K562 (cell line): ENCODE measurements around the gene C2orf76. TPM values are rescaled to one million over a fixed set of nuclear protein-coding genes. Genes with fewer than 3 reads are reported as not detected.

Experiments used
- ATAC-seq: fragments of 200-7000 bp; cut with Tn5 transposase; 3 replicates; pipeline ENCODE4 v1.9.1; 2020; ENCODE audit warnings: moderate library complexity
- BruUV-seq: library from RNA; stranded (reverse); fragments of 400-500 nt; replicated peaks from 2 replicates; lab custom pipeline; 2021; lab: Mats Ljungman, UMichigan
- CTCF ChIA-PET: fragments of 300-600 bp; formaldehyde crosslinking; extraction: SDS; loops from one replicate; lab custom pipeline; 2021; ENCODE audit warnings: low intra/inter-chr PET ratio; lab: Yijun Ruan, JAX
- POLR2A ChIA-PET: fragments of 300-600, 350-650 bp; sonication (Branson Sonifier 250); formaldehyde crosslinking; extraction: SDS; loops from one replicate; lab custom pipeline; 2021; ENCODE audit warnings: antibody characterized with exemption, inconsistent platforms; lab: Yijun Ruan, JAX
- DNase-seq, 4 experiments: peaks; one replicate each; pipeline versions ENCODE4 v3.0.0 to v3.0.0-alpha.2; 2011 to 2018; ENCODE audit warnings: low spot score in 3 of 4, mixed read lengths in 3 of 4; ENCODE audit errors: extremely low read depth in 1 of 4
- FAIRE-seq: peaks from 2 replicates; lab custom pipeline; 2011; peaks lifted over from hg19 to GRCh38; lab: Jason Lieb, UNC
- H2AFZ ChIP-seq: 2 replicates; pipeline ENCODE4 v1.6.0; 2011; ENCODE audit warnings: low read depth, low read length, control low read depth, inconsistent platforms
- H3K27ac ChIP-seq: fragments of 200-600 bp; 3 replicates; pipeline ENCODE4 v1.8.0; 2011; ENCODE audit warnings: low read depth, mild to moderate bottlenecking, control low read depth, inconsistent platforms, low read length, moderate library complexity, mixed read lengths; ENCODE audit errors: extremely low read depth
- H3K27me3 ChIP-seq, 2 experiments: fragments of 300-600 bp in 1 of 2; 2 replicates in 1 of 2; 3 replicates in 1 of 2; pipeline versions ENCODE4 v1.6.0 to v1.8.0; 2011; ENCODE audit warnings: inconsistent platforms in 2 of 2, low read length in 2 of 2, mild to moderate bottlenecking in 1 of 2, mixed read lengths in 1 of 2, moderate library complexity in 1 of 2; ENCODE audit not compliant: control insufficient read depth in 2 of 2, insufficient read depth in 2 of 2
- H3K36me3 ChIP-seq: fragments of 300-600 bp; 3 replicates; pipeline ENCODE4 v1.8.0; 2011; ENCODE audit warnings: mild to moderate bottlenecking, low read length, inconsistent platforms; ENCODE audit not compliant: control insufficient read depth, insufficient read depth
- H3K4me1 ChIP-seq, 2 experiments: fragments of 200-600 bp in 1 of 2; replicated peaks in 1 of 2; 2 replicates in 1 of 2; 3 replicates in 1 of 2; pipeline versions ENCODE4 v1.5.1 to v1.8.0; 2011; ENCODE audit warnings: inconsistent platforms in 2 of 2, low read length in 2 of 2, mild to moderate bottlenecking in 1 of 2, mixed read lengths in 1 of 2, moderate library complexity in 1 of 2; ENCODE audit not compliant: control insufficient read depth in 2 of 2, insufficient read depth in 2 of 2
- H3K4me2 ChIP-seq: 2 replicates; pipeline ENCODE4 v1.6.1; 2011; ENCODE audit warnings: low read length, control low read depth, inconsistent platforms, mixed read lengths; ENCODE audit not compliant: insufficient read depth
- H3K4me3 ChIP-seq: fragments of 200-600 bp; sonication (generic), shearing (Covaris generic); 2 replicates; pipeline ENCODE4 v1.5.1; 2016; ENCODE audit warnings: control low read depth, inconsistent platforms
- H3K79me2 ChIP-seq: fragments of 200-600 bp; 3 replicates; pipeline ENCODE4 v1.8.0; 2011; ENCODE audit warnings: low read length, inconsistent platforms; ENCODE audit not compliant: control insufficient read depth, insufficient read depth
- H3K9ac ChIP-seq, 2 experiments: 2 replicates each; pipeline versions ENCODE4 v1.6.0 to v1.6.1; 2011; ENCODE audit warnings: low read depth in 2 of 2, low read length in 2 of 2, control low read depth in 1 of 2, inconsistent platforms in 1 of 2, mild to moderate bottlenecking in 1 of 2, mixed read lengths in 1 of 2; ENCODE audit not compliant: insufficient read depth in 1 of 2
- H3K9me1 ChIP-seq: one replicate; pipeline ENCODE4 v1.6.0; 2011; ENCODE audit warnings: inconsistent platforms, mild to moderate bottlenecking, low read length, moderate library complexity; ENCODE audit not compliant: control insufficient read depth, insufficient read depth
- H3K9me3 ChIP-seq: replicated peaks from 2 replicates; pipeline ENCODE4 v1.5.1; 2011; ENCODE audit warnings: low read depth, low read length, inconsistent platforms; ENCODE audit not compliant: control insufficient read depth, insufficient read depth
- H4K20me1 ChIP-seq: replicated peaks from 2 replicates; pipeline ENCODE4 v1.6.1; 2011; ENCODE audit warnings: low read length, inconsistent platforms, mixed read lengths; ENCODE audit not compliant: control insufficient read depth, insufficient read depth
- CREB1 ChIP-seq, 2 experiments: sonication (generic) in 1 of 2; formaldehyde crosslinking in 1 of 2; IDR thresholded peaks; 2 replicates each; pipeline versions ENCODE4 v1.6.1 to v1.8.0; 2012 to 2022; ENCODE audit warnings: inconsistent platforms in 1 of 2, mild to moderate bottlenecking in 1 of 2, missing genetic modification reagents in 1 of 2, moderate library complexity in 1 of 2
- FOXK2 ChIP-seq, 2 experiments: fragments of 450-650 bp; IDR thresholded peaks in 1 of 2; conservative IDR thresholded peaks in 1 of 2; 2 replicates each; pipeline ENCODE4 v1.6.1; 2016; ENCODE audit warnings: low read depth in 2 of 2, mild to moderate bottlenecking in 1 of 2
- GABPA ChIP-seq: fragments of 200-800 bp; sonication (Bioruptor generic); conservative IDR thresholded peaks from 2 replicates; pipeline ENCODE4 v1.6.1; 2016; ENCODE audit warnings: low read depth, missing genetic modification characterization, missing compliant biosample characterization
- HSF4 ChIP-seq: fragments of 250-450 bp; sonication (Bioruptor Pico); IDR thresholded peaks from 2 replicates; pipeline ENCODE4 v2.1.2; 2022; ENCODE audit warnings: mild to moderate bottlenecking, moderate library complexity, borderline replicate concordance
- KDM4B ChIP-seq, 2 experiments: fragments of 450-650 bp in 1 of 2; sonication (generic) in 1 of 2; IDR thresholded peaks; 2 replicates each; pipeline ENCODE4 v1.6.1; 2016 to 2017; ENCODE audit warnings: borderline replicate concordance in 2 of 2, antibody characterized with exemption in 1 of 2, low read depth in 1 of 2, mild to moderate bottlenecking in 1 of 2
- LARP7 ChIP-seq: fragments of 450-650 bp; IDR thresholded peaks from 2 replicates; pipeline ENCODE4 v1.6.1; 2016
- POLR2H ChIP-seq: IDR thresholded peaks from 2 replicates; pipeline ENCODE4 v1.6.1; 2016; ENCODE audit warnings: missing genetic modification characterization, low read depth, mild to moderate bottlenecking, control low read depth, missing compliant biosample characterization, moderate library complexity
- POLR3A ChIP-seq: IDR thresholded peaks from 2 replicates; pipeline ENCODE4 v1.6.1; 2011; ENCODE audit warnings: borderline replicate concordance, mild to moderate bottlenecking, moderate library complexity; ENCODE audit not compliant: insufficient read length, insufficient read depth; ENCODE audit errors: extremely low read depth
- RBM17 ChIP-seq: fragments of 200-400 bp; formaldehyde crosslinking; IDR thresholded peaks from 2 replicates; pipeline ENCODE4 v1.6.1; 2017; ENCODE audit warnings: low read depth, mild to moderate bottlenecking, low read length, borderline replicate concordance
- RERE ChIP-seq: sonication (generic); formaldehyde crosslinking; IDR thresholded peaks from 2 replicates; pipeline ENCODE4 v1.8.0; 2023; ENCODE audit warnings: missing genetic modification reagents, mild to moderate bottlenecking, borderline replicate concordance
- ZBTB12 ChIP-seq: fragments of 250-450 bp; sonication (Bioruptor Pico); IDR thresholded peaks from 2 replicates; pipeline ENCODE4 v1.4.0; 2020
- ZNF146 ChIP-seq: IDR thresholded peaks from one replicate; pipeline ENCODE4 v1.6.1; 2018; ENCODE audit warnings: missing compliant biosample characterization; ENCODE audit not compliant: unreplicated experiment
- ZNF23 ChIP-seq: fragments of 250-450 bp; sonication (Bioruptor Pico); IDR thresholded peaks from 2 replicates; pipeline ENCODE4 v1.4.0; 2020; ENCODE audit warnings: mild to moderate bottlenecking
- WGBS: fragments of 100-300 bp; shearing (Covaris generic); methylation state at CpG from one replicate; pipeline ENCODE4 v1.1.6; 2016; ENCODE audit warnings: low coverage, mixed read lengths; ENCODE audit not compliant: insufficient coverage; ENCODE audit errors: missing lambda C conversion rate; 5-methylcytosine and 5-hydroxymethylcytosine counted together
- in situ Hi-C: fragments of 300-500 bp; cut with MboI; formaldehyde crosslinking; loops from 4 replicates; pipeline ENCODE4 v1.15.0; 2018; ENCODE audit warnings: inconsistent platforms, mixed read lengths
- intact Hi-C: fragments of 100-400 bp; cut with micrococcal nuclease; formaldehyde crosslinking; loops from 2 replicates; pipeline ENCODE4 v1.14.2; 2022
- polyA plus RNA-seq, 8 experiments: library from polyadenylated mRNA; depleted of rRNA in 4 of 8; stranded (reverse) in 5 of 8; unstranded in 3 of 8; fragments of >200 nt; fragmentation: Nextera tagmentation in 2 of 8; fragmentation: Illumina TruSeq in 1 of 8; extraction: Ambion mirVana in 2 of 8; extraction: Trizol in 1 of 8; gene quantifications; 2 replicates each; pipeline versions ENCODE4 v1.2.1 to v1.2.3, GENCODE V29; 2011 to 2014; ENCODE audit warnings: inconsistent platforms in 1 of 8, missing spikeins in 1 of 8
- total RNA-seq, 7 experiments: library from RNA; depleted of rRNA in 6 of 7; stranded (reverse); fragments of >200 nt in 6 of 7; fragmentation: Illumina TruSeq in 2 of 7; extraction: Trizol in 2 of 7; gene quantifications; 2 replicates each; pipeline versions ENCODE4 v1.2.1 to v1.2.3, GENCODE V29; 2011 to 2021; ENCODE audit warnings: low replicate concordance in 1 of 7

C2orf76 gene
- total and polyA plus RNA-seq, 9 of the 15 experiments (the other 6 are each of a cell fraction or from before 2014, with no cell fraction given), result 4.8 to 26.2 (median 14.5) TPM

- Histone ChIP-seq H3K79me2 (no peaks in the 10 kb centered on the region), H4K20me1 (no peaks in the 10 kb centered on the region), H3K4me3 (no peak overlapping the region), H3K36me3 (peaks cover 28% of the 10 kb centered on the region; the same call in 1 of the 3 replicates), H3K9me1 (peaks cover 3% of the 10 kb centered on the region), H3K27me3 (no peaks in the 10 kb centered on the region), H3K9ac (no peak overlapping the region), H3K9me3 (no peaks in the 10 kb centered on the region), H3K27ac (no peak overlapping the region), H3K4me2 (no peak overlapping the region), H2AFZ (no peak overlapping the region), H3K4me1 (peaks cover 2 to 7% of the 10 kb centered on the region in 2 experiments; a peak in 3 of 5 replicates)
- intact Hi-C loops, result loop anchor here (1.0 to 10.0 kb wide), 3 partner anchors 46 to 381 kb away; no protein-coding TSS in a partner anchor
- TF ChIP-seq ZNF23, result no peak
- no peak for TF ChIP-seq LARP7
- no peak for TF ChIP-seq HSF4 (CRISPR knock-in tag)
- TF ChIP-seq GABPA (tag), result no peak
- no peak for TF ChIP-seq CREB1 (IDR thresholded peaks at IDR 0.05)
- TF ChIP-seq CREB1 (CRISPR knock-in tag; IDR thresholded peaks at IDR 0.05), result no peak
- no peak for TF ChIP-seq FOXK2 (conservative IDR thresholded peaks at IDR 0.05 in 1 of 2, IDR thresholded peaks at IDR 0.05 in 1 of 2; ENCODE audit: low read depth in 2 of 2)
- TF ChIP-seq ZBTB12 (CRISPR knock-in tag), result no peak
- no peak for TF ChIP-seq POLR2H (tag)
- TF ChIP-seq KDM4B (IDR thresholded peaks at IDR 0.05; ENCODE audit: borderline replicate concordance in 2 of 2, low read depth in 1 of 2), result no peak
- TF ChIP-seq ZNF146 (CRISPR knock-in tag), result no peak
- TF ChIP-seq RERE (CRISPR knock-in tag), result no peak
- TF ChIP-seq POLR3A, result no peak
- TF ChIP-seq RBM17, result no peak
- BruUV-seq, result no TSS peak
- FAIRE-seq (no peak), DNase-seq (no peak), ATAC-seq (no peak)
- in situ Hi-C loops, result no loop called here
- ChIA-PET POLR2A (interaction anchor here (0.6 to 1.0 kb wide), 2 partner anchors 46 to 249 kb away, joined by 3 to 6 read pairs; no protein-coding TSS in a partner anchor), CTCF (interaction anchor here (0.5 to 2.4 kb wide), 7 partner anchors 29 to 421 kb away, joined by 3 to 10 read pairs (median 3); no protein-coding TSS in a partner anchor)
- WGBS, result 76% methylated on average over 6 of the region's 6 CpGs
These were observed 101.0 kb downstream of the C2orf76 start for GRCh38 chr2:119265693-119266066.
